ENCODE measurements around the gene PNKP. TPM values are rescaled to one million over a fixed set of nuclear protein-coding genes. Genes with fewer than 3 reads are reported as not detected.

The PNKP gene
- total and polyA plus RNA-seq, 9 of the 15 experiments (the other 6 are each of a cell fraction or from before 2014, with no cell fraction given) = 2.8 to 85.4 (median 25.3) TPM

- TF ChIP-seq ZNF407 (IDR thresholded peaks at IDR 0.05; ENCODE audit: low read depth) (no peak), ZFP91 (CRISPR knock-in tag; IDR thresholded peaks at IDR 0.05) (no peak), ARID4B (CRISPR knock-in tag; IDR thresholded peaks at IDR 0.05) (0 out of 2 replicates have a peak, but pooled peaks have one; percentile 13), E2F6 (IDR thresholded peaks at IDR 0.05; ENCODE audit: borderline replicate concordance in 1 of 2, extremely low read depth in 1 of 2, insufficient read depth in 1 of 2, insufficient read length in 1 of 2, low read depth in 1 of 2, low read length in 1 of 2, poor library complexity in 1 of 2, severe bottlenecking in 1 of 2) (peak; percentile 71 to 85), NR3C1 (CRISPR knock-in tag; IDR thresholded peaks at IDR 0.05) (no peak), MAFK (IDR thresholded peaks at IDR 0.05; ENCODE audit: low read length) (no peak), ZNF124 (CRISPR knock-in tag; IDR thresholded peaks at IDR 0.05) (no peak), KLF13 (tag; IDR thresholded peaks at IDR 0.05; ENCODE audit: borderline replicate concordance, low read depth) (0 out of 2 replicates have a peak, but pooled peaks have one; percentile 22)
Measured at GRCh38 chr19:49869484-49870308, 2.3 kb upstream of the PNKP start (continued).
